Right atrium auricular region (tissue), 2 donors: ENCODE results near the gene MED12L. TPM values are rescaled to one million over a fixed set of nuclear protein-coding genes. Genes with fewer than 3 reads are reported as not detected.

Source experiments
- DNase-seq: peaks from one replicate; pipeline ENCODE4 v3.0.0-alpha.2; 2019; ENCODE audit warnings: low spot score
- H3K27ac ChIP-seq, 2 donors: fragments of 200-600 bp; sonication (generic); 1 replicate in 1 of 2; 2 replicates in 1 of 2; pipeline ENCODE4 v1.5.1; 2016 to 2019
- H3K27me3 ChIP-seq, 2 donors: fragments of 200-600 bp; sonication (generic); one replicate each; pipeline versions ENCODE4 v1.5.1 to v1.6.0; 2017 to 2019
- H3K36me3 ChIP-seq: fragments of 200-600 bp; sonication (generic); one replicate; pipeline ENCODE4 v1.5.1; 2016
- H3K4me1 ChIP-seq, 2 donors: fragments of 200-600 bp; sonication (generic); one replicate each; pipeline versions ENCODE4 v1.5.1 to v1.6.0; 2017 to 2019
- H3K4me3 ChIP-seq, 2 donors: fragments of 200-600 bp; sonication (generic); 1 replicate in 1 of 2; 2 replicates in 1 of 2; pipeline ENCODE4 v1.5.1; 2017 to 2019; ENCODE audit warnings: mild to moderate bottlenecking in 1 of 2, moderate library complexity in 1 of 2
- H3K9me3 ChIP-seq, 2 donors: fragments of 200-600 bp; sonication (generic); one replicate each; pipeline ENCODE4 v1.5.1; 2019
- total RNA-seq, 2 donors: library from RNA; depleted of rRNA; stranded (reverse); fragments of >200 nt; gene quantifications; one replicate each; pipeline ENCODE4 v1.1.0, GENCODE V29; 2016
- TF ChIP-seq, protein P1 (sequence below), 2 donors: fragments of 200-600 bp; sonication (generic); IDR thresholded peaks; one replicate each; pipeline ENCODE4 v1.5.1; 2019; ENCODE audit warnings: antibody characterized with exemption in 2 of 2

MED12L gene
- total RNA-seq, 2 donors from 2014 or later: 0.07 to 0.35 TPM

DNA sequence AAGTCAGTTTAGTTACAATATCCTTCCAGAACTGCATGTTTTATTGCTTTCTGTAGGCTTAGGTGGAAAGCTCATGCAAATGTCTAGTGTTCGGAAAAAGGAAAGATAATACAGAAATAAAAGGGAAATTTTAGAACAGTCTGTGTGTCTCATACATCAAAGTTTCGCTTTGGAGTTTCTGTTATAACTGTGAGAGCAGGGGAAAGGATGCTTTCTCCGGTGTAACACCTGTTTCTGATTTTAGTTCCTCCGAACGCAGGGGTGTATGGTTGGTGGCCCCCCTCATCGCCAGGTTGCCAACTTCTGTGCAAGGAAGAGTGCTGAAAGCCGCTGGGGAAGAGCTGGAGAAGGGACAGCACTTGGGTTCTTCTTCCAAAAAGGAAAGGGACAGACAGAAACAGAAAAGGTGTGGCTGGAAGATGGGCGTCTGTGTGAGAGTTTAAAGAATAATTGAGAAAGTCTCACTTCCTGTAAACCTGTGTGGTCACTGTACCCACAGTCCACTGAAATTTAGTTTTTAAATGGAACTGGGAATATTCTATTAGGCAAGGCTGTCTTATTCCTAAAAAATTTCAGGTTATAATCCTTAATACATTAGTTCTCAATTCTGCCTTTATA, 292.4 kb downstream of the MED12L start:
- TF ChIP-seq, protein P1, sequence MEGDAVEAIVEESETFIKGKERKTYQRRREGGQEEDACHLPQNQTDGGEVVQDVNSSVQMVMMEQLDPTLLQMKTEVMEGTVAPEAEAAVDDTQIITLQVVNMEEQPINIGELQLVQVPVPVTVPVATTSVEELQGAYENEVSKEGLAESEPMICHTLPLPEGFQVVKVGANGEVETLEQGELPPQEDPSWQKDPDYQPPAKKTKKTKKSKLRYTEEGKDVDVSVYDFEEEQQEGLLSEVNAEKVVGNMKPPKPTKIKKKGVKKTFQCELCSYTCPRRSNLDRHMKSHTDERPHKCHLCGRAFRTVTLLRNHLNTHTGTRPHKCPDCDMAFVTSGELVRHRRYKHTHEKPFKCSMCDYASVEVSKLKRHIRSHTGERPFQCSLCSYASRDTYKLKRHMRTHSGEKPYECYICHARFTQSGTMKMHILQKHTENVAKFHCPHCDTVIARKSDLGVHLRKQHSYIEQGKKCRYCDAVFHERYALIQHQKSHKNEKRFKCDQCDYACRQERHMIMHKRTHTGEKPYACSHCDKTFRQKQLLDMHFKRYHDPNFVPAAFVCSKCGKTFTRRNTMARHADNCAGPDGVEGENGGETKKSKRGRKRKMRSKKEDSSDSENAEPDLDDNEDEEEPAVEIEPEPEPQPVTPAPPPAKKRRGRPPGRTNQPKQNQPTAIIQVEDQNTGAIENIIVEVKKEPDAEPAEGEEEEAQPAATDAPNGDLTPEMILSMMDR (IDR thresholded peaks at IDR 0.05): no peak
- H3K36me3 ChIP-seq: no peaks in the 10 kb centered on the region
- H3K9me3 ChIP-seq: no peaks in the 10 kb centered on the region
- H3K4me3 ChIP-seq: no peak overlapping the region
- no peaks in the 10 kb centered on the region for H3K4me1 ChIP-seq
- no peaks in the 10 kb centered on the region for H3K27me3 ChIP-seq
- DNase-seq: no peak
- no peak overlapping the region for H3K27ac ChIP-seq

DNA sequence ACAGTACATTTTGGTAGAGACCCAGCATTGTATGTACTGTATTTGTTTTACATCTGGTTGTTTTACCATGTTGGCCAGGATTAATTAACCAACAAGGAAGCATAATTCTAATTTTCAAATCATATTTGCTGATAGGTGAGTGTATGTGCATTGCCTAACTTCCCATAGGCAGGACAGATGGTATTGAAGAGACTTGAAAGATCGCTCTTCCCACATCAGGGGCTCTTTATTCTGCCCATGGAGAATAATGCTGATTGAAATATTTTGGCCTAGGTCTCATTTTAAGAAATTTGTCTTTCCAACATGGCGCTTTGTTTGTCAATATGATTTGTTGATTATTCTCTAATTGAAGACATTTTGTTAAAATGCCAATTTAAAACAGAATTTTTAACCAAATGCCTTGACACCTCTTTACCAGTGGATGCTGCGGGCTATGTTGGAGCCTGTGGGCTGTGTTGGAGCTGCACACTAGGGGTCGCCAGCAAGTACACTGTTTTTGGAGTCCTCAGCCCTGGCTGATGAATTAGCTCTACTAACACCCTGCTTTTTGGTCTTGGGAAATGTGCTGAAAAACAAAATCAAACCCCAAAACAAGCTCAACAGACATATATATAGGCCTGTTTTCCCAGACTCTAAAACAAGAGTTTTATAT, 293.7 kb downstream of the MED12L start:
- H3K27ac ChIP-seq: no peak overlapping the region
- H3K27me3 ChIP-seq: no peaks in the 10 kb centered on the region
- no peak for DNase-seq
- H3K9me3 ChIP-seq: no peaks in the 10 kb centered on the region
- H3K36me3 ChIP-seq: no peaks in the 10 kb centered on the region
- H3K4me1 ChIP-seq: no peaks in the 10 kb centered on the region
- H3K4me3 ChIP-seq: no peak overlapping the region
- TF ChIP-seq, protein P1 (IDR thresholded peaks at IDR 0.05): peak in 1 of 2 donors; percentile 56

DNA sequence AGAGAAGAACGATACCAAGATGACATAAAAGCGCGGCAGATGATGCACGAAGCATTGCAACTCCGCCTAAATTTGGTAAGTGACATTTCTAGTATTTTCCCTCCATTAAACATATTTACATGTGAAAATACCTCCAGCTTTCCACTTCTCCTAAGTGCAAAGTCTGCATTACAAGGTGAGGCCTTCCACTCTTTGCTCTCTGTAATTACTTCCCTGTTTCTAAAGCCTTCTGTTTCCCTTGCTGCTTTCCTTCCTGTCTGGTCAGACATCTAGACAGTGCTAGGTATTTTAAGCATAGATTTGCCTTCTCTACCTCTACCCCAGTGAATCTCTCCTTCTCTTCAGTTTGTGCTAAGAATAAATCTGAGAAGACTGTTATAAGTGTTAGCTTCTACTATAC, 297.2 kb downstream of the MED12L start:
- H3K27ac ChIP-seq: no peak overlapping the region
- no peaks in the 10 kb centered on the region for H3K36me3 ChIP-seq
- H3K4me3 ChIP-seq: no peak overlapping the region
- H3K27me3 ChIP-seq: no peaks in the 10 kb centered on the region
- H3K9me3 ChIP-seq: no peaks in the 10 kb centered on the region
- no peak for DNase-seq
- TF ChIP-seq, protein P1 (IDR thresholded peaks at IDR 0.05): no peak
- H3K4me1 ChIP-seq: no peaks in the 10 kb centered on the region

DNA sequence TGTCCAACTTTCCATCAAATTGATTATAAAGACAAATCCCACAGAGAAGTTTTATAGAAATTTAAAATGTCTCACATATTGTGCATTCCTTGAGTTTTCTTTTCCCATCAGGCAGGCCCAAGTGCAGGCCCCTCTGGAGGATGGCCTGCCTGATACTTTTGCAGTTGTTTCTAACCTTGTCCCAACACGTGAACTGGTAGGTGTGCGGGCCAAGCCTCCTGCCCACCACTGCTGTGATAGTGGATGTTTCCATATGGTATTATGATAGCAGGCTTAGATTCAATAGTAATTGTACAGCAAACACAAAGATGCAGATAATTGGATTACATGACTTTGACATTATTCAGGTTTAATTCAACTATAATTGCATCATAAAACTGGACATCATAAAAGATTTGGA, 297.6 kb downstream of the MED12L start:
- Histone ChIP-seq H3K27me3 (no peaks in the 10 kb centered on the region), H3K36me3 (no peaks in the 10 kb centered on the region), H3K9me3 (no peaks in the 10 kb centered on the region), H3K4me1 (no peaks in the 10 kb centered on the region), H3K4me3 (no peak overlapping the region), H3K27ac (no peak overlapping the region)
- no peak for DNase-seq
- TF ChIP-seq, protein P1 (IDR thresholded peaks at IDR 0.05): no peak

DNA sequence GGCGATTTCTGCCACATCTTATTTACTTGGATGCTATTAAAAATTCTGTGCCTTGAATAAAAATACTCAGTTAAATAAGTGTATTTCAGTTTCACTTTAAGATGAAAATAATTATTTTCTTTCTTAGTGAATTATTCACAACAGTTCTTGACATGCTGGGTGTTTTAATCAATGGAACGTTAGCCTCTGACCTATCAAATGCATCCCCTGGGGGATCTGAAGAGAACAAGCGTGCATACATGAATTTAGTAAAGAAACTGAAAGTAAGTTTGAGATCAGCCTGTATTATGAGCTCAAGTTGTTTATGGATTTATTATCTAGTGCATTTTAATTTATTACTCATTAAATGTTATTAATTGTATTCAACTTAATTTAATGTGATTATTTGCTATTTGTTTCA, 298.5 kb downstream of the MED12L start:
- H3K27ac ChIP-seq: no peak overlapping the region

More for the DNA sequence above, 298.5 kb downstream of the MED12L start:
- no peak for DNase-seq
- TF ChIP-seq, protein P1 (IDR thresholded peaks at IDR 0.05): no peak
- H3K27me3 ChIP-seq: no peaks in the 10 kb centered on the region
- no peaks in the 10 kb centered on the region for H3K9me3 ChIP-seq
- no peaks in the 10 kb centered on the region for H3K36me3 ChIP-seq
- peak overlapping the region in 1 of 2 donors; percentile 27 for H3K4me3 ChIP-seq
- H3K4me1 ChIP-seq: no peaks in the 10 kb centered on the region
